Measurements from ENCODE around the gene CCNYL1. TPM values are rescaled to one million over a fixed set of nuclear protein-coding genes. Genes with fewer than 3 reads are reported as not detected.
"Not testable (repeated sequence)": the region's sequence is repeated elsewhere in the genome, so short reads cannot be mapped to it uniquely, and the experiment has no call there.

Gene CCNYL1
- polyA plus RNA-seq (ENCODE audit: insufficient read length), result 24.3 TPM
- long read RNA-seq, donor 1, partial matches to known transcripts, result 0 of 4 reads
- long read RNA-seq, donor 1, other reads (novel, unspliced or antisense), result 0 of 4 reads
- long read RNA-seq, donor 2, partial matches to known transcripts, result 0 of 1 reads
- long read RNA-seq, donor 2, other reads (novel, unspliced or antisense), result 0 of 1 reads
- long read RNA-seq, donor 3, partial matches to known transcripts, result 0 of 1 reads
- long read RNA-seq, donor 3, other reads (novel, unspliced or antisense), result 0 of 1 reads
- long read RNA-seq, donor 4, result 0 reads
- long read RNA-seq, donor 5, partial matches to known transcripts, result 0 of 3 reads
- long read RNA-seq, donor 5, other reads (novel, unspliced or antisense), result 0 of 3 reads
- long read RNA-seq, donor 6, partial matches to known transcripts, result 5 of 5 reads
- long read RNA-seq, donor 6, other reads (novel, unspliced or antisense), result 0 of 5 reads
- long read RNA-seq, donor 7, partial matches to known transcripts, result 7 of 8 reads
- long read RNA-seq, donor 7, other reads (novel, unspliced or antisense), result 0 of 8 reads
- long read RNA-seq, donor 8, partial matches to known transcripts, result 0 of 1 reads
- long read RNA-seq, donor 8, other reads (novel, unspliced or antisense), result 0 of 1 reads

DNA sequence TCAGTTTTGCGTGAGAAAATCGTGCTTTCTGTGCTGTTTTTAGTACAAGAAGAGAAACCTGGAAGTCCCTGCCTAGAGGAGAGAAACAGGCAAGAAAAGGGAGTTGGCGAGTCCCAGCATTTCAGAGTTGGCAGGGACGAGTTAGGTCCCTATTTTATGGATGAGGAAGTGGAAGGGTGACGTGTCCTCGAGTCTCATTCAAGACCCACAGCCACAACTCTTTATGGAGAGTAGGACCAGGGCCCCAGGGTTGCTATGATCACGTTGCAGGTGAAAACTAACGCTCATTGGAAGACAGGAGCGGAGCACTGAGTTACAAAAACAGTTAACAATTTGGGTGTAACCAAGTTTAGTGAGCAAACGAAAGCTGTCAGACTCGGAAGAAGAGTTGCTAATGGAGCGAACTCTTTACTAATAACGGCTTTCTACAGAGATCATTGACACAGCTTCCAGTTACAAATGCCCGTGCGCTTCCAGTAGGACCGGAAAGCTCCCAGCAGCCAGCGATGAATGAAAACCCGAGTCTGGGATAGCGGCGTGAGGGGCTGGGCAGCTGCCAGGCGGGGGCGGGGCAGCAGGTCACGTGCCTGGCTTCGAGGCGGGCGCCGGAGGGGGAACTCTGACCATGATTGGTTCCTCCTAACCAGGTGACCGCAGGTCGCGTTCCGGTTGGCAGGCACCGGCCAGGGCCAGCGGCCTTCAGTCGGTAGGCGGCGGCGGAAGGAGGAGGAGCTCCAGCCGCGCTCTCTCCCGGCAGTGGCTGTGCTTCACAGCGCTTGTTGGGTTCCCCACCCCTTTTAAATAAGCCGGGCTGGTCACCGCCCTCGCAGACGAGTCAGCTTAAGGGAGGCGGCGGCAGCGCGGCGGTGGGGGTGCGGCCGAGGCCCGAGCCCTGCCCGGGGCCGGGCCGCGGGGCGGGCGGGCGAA, at the start of gene CCNYL1:
Gene CCNYL1, plus strand, starts transcription at position 827 of the 927 bp plus-strand sequence. CDS start 257 bp downstream, outside the sequence.
- peak; percentile 97 for DNase-seq

DNA sequence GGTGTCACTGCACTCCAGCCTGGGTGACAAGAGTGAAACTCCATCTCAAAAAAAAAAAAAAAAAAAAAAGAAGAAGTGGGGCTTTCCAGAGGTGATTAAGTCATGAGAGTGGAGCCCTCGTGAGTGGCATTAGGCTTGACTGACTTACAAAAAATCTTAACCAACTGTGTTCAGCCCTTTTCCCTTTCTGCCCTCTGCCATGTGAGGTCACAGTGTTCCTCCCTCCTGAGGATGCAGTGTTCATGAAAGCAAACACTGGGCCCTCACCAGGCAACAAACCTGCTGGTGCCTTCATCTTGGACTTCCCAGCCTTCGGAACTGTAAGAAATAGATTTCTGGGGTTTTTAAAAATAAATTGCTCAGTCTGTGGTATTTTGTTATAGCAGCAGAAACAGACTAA, 49.2 kb upstream of the CCNYL1 start:
- DNase-seq, result no peak

GRCh38 chr2:207663870-207664545, 47.4 kb upstream of the CCNYL1 start:
- DNase-seq, result no peak

GRCh38 chr2:207670887-207671286, 40.6 kb upstream of the CCNYL1 start:
- DNase-seq, result no peak

DNA sequence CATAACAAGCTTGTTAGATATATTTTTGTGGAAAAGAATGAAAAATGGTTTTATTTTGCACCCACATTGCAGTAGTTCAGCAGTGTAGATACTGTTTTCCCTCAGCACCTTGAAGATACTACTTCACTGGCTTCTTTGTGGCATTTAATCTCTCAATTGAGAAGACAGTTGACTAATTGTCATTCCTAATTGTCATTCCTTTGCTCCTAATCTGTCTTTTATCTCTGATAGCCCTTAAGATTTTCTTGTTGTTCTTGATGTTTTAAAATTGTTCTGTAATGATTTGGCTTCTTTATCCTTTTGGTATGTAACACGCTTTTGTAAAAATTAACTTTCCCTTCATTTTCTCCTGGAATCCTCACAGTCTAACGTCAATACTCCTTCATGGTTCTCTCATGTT, 38.0 kb upstream of the CCNYL1 start:
- no peak for DNase-seq

DNA sequence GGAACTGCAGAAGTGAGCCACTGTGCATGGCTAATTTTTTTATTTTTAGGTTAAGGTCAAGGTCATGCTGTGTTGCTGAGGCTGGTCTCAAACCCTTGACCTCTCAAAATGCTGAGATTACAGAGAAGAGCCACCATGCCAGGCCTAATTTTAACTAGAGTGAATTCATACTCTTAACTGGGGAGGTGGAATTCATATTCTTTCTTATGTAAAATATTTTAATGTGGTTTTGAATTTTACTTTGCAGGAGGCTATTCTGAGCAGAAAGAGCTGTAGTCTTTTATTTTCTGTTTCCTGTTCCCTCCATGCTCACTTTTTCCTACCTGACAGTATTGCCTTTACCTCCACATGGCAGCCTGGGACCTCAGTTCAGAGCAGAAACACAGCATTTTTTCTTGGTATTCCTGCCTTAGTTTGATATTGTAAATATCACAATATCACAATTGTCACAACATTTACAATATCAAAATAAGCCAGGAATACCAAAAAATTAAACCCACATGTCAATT, 37.1 kb upstream of the CCNYL1 start:
- DNase-seq, result no peak

GRCh38 chr2:207674826-207675225, 36.6 kb upstream of the CCNYL1 start:
- no peak for DNase-seq

DNA sequence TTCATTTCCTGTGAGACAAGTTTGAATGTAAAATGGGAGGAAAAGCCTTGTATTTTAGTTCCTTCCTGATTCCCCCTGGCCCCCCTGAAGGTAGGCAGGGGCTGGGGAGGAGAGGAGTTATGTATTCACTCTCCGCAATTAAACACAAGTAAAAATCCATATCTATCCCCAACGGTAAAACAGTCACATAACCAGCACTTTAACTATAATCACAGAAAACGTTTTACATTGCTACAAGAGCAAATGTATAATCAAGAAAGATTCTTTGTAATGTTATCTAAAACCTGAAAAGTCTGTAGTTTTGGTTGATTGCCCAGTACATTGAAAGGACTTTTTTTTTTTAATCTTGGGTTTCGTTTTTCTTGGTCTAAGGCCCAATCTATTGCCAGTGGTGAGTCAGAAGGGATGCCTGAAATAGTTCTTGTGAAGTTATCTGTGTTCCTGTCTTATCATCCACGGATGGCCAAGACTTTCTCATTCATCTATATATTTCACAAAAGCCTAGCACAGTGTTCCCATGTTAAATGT, 34.5 kb upstream of the CCNYL1 start:
- no peak for DNase-seq

GRCh38 chr2:207681431-207681830, 30.0 kb upstream of the CCNYL1 start:
- no peak for DNase-seq

- no peak for DNase-seq
Observed at GRCh38 chr2:207682557-207682956, 28.9 kb upstream of the CCNYL1 start.

GRCh38 chr2:207683438-207683837, 28.0 kb upstream of the CCNYL1 start:
- no peak for DNase-seq

DNA sequence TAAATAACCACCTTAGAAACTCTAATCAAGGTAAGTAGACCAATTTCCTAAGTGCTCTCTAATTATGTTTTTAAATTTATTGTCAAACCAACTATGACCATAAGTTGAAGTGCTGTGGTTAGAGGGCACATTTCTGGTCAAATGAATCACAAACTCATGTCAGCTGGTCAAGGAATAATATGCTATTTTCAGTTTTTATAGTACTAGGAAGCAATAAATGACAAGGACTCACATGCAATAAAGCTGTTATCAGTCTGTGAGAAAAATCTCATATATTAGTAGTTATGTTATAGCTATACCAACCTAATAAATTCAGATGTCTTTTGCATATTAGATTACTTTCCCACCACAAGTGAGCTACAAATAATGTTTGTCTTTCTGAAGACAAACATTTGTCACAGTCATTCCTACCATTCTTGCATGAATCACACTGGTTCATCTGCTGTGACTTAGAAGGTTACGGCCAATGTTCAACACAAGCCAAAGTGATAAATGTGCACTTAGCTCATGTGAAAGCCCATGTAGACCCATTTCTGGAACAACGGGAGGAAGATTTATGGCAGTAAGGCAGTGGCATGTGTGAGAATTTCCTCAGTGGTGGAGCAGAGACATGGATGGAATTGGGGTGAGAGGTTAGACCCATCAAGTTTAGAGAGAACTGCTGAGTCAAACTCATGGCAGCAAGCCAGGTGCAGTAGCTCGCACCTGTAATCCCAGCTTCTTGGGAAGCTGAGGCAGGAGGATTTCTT, 27.4 kb upstream of the CCNYL1 start:
- no peak for DNase-seq

DNA sequence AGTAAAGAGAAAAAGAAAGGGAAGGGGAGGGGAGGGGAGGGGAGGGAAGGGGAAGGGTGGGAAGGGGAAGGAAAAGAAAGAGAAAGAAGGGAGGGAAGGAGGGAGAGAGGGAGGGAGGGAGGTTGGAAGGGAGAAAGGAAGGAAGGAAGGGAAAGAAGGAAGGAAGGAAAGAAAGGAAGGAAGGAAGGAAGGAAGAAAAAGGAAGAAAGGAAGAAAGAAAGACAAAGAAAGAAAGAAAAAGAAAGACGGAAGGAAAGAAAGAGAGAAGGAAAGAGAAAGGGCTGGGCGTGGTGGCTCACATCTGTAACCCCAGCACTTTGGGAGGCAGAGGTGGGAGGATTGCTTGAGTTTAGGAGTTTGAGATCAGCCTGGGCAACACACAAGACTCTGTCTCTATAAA, 24.6 kb upstream of the CCNYL1 start:
- DNase-seq, result no peak

DNA sequence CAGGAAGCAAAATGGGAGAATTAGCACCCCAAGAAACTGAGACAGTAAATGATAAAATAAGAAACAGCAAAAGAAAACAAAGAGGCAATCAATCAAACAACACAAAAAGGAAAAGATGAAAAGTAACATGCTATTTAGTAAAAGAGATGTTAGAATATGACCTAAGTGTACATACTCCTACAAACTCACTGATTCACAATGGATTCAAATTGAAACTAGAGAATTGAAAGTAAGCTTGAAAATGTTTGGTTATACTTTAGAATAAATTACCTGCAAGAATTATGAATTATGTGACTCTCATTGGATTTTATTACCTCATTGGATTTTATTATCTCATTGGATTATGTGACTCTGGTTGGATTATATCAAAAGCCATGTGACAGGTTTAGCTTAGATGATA, 22.8 kb upstream of the CCNYL1 start:
- no peak for DNase-seq

DNA sequence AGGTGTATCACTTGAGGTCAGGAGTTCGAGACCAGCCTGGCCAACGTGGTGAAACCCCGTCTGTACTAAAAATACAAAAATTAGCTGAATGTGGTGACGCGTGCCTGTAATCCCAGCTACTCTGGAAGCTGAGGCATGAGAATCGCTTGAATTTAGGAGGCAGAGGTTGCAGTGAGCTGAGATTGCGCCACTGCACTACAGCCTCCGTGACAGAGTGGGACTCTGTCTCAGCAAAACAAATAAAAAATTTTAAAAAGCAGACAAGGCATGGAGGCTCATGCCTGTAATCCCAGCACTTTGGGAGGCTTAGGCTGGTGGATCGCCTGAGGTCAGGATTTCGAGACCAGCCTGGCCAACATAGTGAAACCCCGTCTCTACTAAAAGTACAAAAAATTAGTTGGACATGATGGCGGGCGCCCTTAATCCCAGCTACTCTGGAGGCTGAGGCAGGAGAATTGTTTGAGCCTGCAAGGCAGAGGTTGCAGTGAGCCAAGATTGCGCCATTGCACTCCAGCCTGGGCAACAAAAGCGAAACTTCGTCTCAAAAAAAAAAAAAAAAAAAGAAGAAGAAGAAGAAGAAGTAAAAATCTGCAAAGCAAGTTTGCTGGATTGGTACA, 20.5 kb upstream of the CCNYL1 start:
- not testable (repeated sequence) for DNase-seq

DNA sequence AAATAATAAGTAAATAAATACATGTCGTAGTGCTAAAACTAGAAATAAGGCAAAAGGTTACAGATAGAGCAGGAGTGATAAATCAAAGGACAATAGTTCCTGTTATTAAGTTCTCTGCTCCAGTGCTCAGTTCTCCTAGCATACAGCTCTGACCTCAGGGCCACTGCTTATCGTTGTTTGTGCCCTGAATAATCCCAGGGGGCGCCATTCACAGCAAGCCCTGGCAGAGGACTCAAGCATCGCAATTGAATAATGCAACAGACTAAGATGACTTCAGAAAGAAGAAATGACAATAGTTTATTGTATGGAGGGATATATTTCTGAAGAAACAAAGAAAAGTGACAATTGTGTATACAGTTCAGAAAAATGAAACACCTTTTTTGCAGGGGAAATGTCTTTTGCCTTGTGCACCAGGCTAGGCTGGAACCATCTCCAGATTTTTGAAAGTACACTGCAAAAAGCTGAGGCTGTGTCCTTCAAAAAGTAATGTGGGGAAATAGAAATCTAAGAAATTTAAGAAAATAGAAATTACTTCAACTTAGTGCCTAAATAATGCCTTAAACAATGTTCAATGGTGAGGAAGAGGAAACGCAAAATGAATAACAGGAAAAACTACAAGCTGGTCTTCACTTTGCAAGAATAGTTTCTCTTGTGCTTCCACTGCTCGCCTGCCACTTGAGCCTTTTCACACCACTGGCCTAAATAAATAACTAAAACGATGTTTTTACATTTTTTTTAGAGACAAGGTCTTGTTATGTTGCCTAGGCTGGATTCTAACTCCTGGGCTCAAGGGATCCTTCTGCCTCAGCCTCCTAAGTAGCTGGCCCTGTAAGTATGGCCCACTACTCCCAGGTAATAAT, 19.0 kb upstream of the CCNYL1 start:
- DNase-seq, result no peak

DNA sequence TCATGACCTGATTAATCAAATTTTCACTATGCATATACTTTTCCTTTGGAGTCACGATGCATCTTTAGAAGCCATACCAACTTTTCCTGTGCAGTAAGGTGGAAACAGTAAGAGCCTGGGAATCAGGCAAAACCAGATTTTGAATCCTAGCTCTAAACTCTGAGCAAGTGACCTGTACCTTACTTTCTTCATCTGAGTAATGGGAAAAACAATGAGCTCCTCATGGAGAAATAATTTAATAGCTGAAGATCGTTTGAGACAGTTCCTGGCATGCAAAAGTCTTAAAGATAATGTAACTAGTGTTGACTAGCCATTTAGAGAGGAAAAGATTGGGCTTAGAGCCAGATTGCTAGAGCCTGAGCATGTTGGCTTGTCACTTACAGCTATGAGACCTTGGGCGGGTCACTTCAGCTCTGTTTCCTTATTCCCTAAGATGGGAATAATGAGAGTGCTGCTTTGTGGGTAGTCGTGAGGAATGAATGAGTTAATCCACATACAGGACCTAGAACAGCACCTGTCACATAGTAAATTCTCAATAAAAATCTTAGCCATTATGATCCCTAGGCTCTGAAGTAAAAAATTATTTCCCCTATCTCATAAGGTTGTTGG, 17.7 kb upstream of the CCNYL1 start:
- DNase-seq, result no peak

DNA sequence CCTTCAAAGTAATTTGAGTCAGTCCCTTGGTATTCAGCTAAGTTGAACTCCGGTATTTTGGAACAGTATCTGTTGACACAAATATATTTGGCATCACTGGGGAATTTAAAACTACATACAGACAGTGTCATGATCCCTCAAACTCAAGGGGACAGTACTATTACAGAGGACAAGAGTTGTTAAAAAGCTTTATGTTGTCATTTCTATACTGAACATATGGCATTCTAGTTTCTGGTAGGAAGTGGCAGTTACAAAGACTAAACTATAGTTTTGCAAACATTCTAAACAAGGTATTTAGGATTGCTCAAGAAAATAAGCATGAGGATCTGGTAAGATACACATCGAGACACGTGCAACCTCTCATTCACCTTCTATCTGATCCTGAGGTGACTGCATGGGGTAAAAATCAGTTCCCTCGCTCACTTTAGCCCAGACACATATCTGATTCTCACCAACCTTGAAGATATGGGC, 16.6 kb upstream of the CCNYL1 start:
- no peak for DNase-seq

- DNase-seq, result no peak
Observed at GRCh38 chr2:207695293-207695692, 16.1 kb upstream of the CCNYL1 start.
